Urinary bladder (tissue), 4 donors: ENCODE results near the gene RAP2B. TPM values are rescaled to one million over a fixed set of nuclear protein-coding genes. Genes with fewer than 3 reads are reported as not detected.

ENCODE experiments used
- DNase-seq: peaks from one replicate; pipeline ENCODE4 v3.0.0-alpha.2; 2015; ENCODE audit errors: extremely low spot score
- H3K27ac ChIP-seq: one replicate; pipeline ENCODE4 v1.5.1; 2013; ENCODE audit warnings: low read depth, mild to moderate bottlenecking, moderate library complexity
- H3K36me3 ChIP-seq: one replicate; pipeline ENCODE4 v1.6.1; 2013; ENCODE audit warnings: mild to moderate bottlenecking, moderate library complexity; ENCODE audit not compliant: insufficient read depth
- H3K4me1 ChIP-seq: one replicate; pipeline ENCODE4 v1.6.1; 2013; ENCODE audit warnings: mild to moderate bottlenecking, moderate library complexity; ENCODE audit not compliant: insufficient read depth
- H3K4me3 ChIP-seq: one replicate; pipeline ENCODE4 v1.5.1; 2013; ENCODE audit warnings: low read depth, low read length
- WGBS: extraction: QIAGEN DNeasy Blood & Tissue Kit; methylation state at CpG from one replicate; pipeline ENCODE4 v1.1.7; 2013; 5-methylcytosine and 5-hydroxymethylcytosine counted together
- polyA plus RNA-seq: library from polyadenylated mRNA; stranded (reverse); fragments of 200-250 nt; gene quantifications from one replicate; pipeline ENCODE4 v1.2.3, GENCODE V29; 2013
- total RNA-seq: library from RNA; depleted of rRNA; stranded (reverse); fragments of >200 nt; gene quantifications from one replicate; pipeline ENCODE4 v1.2.3, GENCODE V29; 2014
- donor health status: healthy with polysubstance abuse.
- donor health status: healthy.

The RAP2B gene
- total and polyA plus RNA-seq, 2 donors, result 6.1 to 20.1 TPM

- no peak for DNase-seq
- Histone ChIP-seq H3K36me3 (no peaks in the 10 kb centered on the region), H3K4me3 (peak overlapping the region; percentile 37), H3K27ac (no peak overlapping the region), H3K4me1 (no peaks in the 10 kb centered on the region)
These were observed 3.2 kb downstream of the RAP2B start for GRCh38 chr3:153165261-153165681.

- 46% methylated on average over 3 of the region's 3 CpGs for WGBS
- Histone ChIP-seq H3K27ac (no peak overlapping the region), H3K4me1 (no peaks in the 10 kb centered on the region), H3K36me3 (no peaks in the 10 kb centered on the region), H3K4me3 (peak overlapping the region; percentile 28)
- no peak for DNase-seq
These were observed 4.2 kb downstream of the RAP2B start for GRCh38 chr3:153166206-153166605.

GRCh38 chr3:153166796-153167195 lies 4.8 kb downstream of the RAP2B start:
- Histone ChIP-seq H3K4me1 (no peaks in the 10 kb centered on the region), H3K4me3 (no peak overlapping the region), H3K36me3 (no peaks in the 10 kb centered on the region), H3K27ac (no peak overlapping the region)
- no peak for DNase-seq
- WGBS, result 57% methylated on average over 2 of the region's 2 CpGs

- WGBS, result 85% methylated on average over 2 of the region's 2 CpGs
- H3K4me1 ChIP-seq, result no peaks in the 10 kb centered on the region
- no peak overlapping the region for H3K4me3 ChIP-seq
- no peaks in the 10 kb centered on the region for H3K36me3 ChIP-seq
- H3K27ac ChIP-seq, result no peak overlapping the region
- no peak for DNase-seq
These were observed 7.9 kb downstream of the RAP2B start for GRCh38 chr3:153169793-153170383.

GRCh38 chr3:153171256-153171655 lies 9.2 kb downstream of the RAP2B start:
- no peak for DNase-seq
- Histone ChIP-seq H3K36me3 (no peaks in the 10 kb centered on the region), H3K4me1 (no peaks in the 10 kb centered on the region), H3K27ac (no peak overlapping the region), H3K4me3 (no peak overlapping the region)
- WGBS, result 56% methylated on average over 2 of the region's 2 CpGs

GRCh38 chr3:153171918-153172317 lies 9.9 kb downstream of the RAP2B start:
- no peak for DNase-seq
- H3K27ac ChIP-seq, result no peak overlapping the region
- H3K4me3 ChIP-seq, result no peak overlapping the region
- no peaks in the 10 kb centered on the region for H3K36me3 ChIP-seq
- H3K4me1 ChIP-seq, result no peaks in the 10 kb centered on the region
- WGBS, result 88% methylated on average over 4 of the region's 4 CpGs

GRCh38 chr3:153172796-153173757 lies 11.1 kb downstream of the RAP2B start:
- no peaks in the 10 kb centered on the region for H3K36me3 ChIP-seq
- no peak overlapping the region for H3K27ac ChIP-seq
- no peak overlapping the region for H3K4me3 ChIP-seq
- H3K4me1 ChIP-seq, result no peaks in the 10 kb centered on the region
- no peak for DNase-seq
- 87% methylated on average over 19 of the region's 19 CpGs for WGBS

GRCh38 chr3:153173758-153174516 lies 11.9 kb downstream of the RAP2B start:
- Histone ChIP-seq H3K36me3 (no peaks in the 10 kb centered on the region), H3K27ac (no peak overlapping the region), H3K4me3 (no peak overlapping the region), H3K4me1 (no peaks in the 10 kb centered on the region)
- 75% methylated on average over 6 of the region's 6 CpGs for WGBS
- no peak for DNase-seq

- Histone ChIP-seq H3K4me1 (no peaks in the 10 kb centered on the region), H3K36me3 (no peaks in the 10 kb centered on the region), H3K27ac (no peak overlapping the region), H3K4me3 (no peak overlapping the region)
- WGBS, result 99% methylated on average over 3 of the region's 3 CpGs
- DNase-seq, result no peak
These were observed 14.2 kb downstream of the RAP2B start for GRCh38 chr3:153176197-153176596.

GRCh38 chr3:153180860-153181372 lies 18.9 kb downstream of the RAP2B start:
- DNase-seq, result no peak
- WGBS, result 89% methylated on average over 1 of the region's 1 CpG
- Histone ChIP-seq H3K36me3 (no peaks in the 10 kb centered on the region), H3K4me1 (no peaks in the 10 kb centered on the region), H3K27ac (no peak overlapping the region), H3K4me3 (no peak overlapping the region)

GRCh38 chr3:153182501-153183293 lies 20.7 kb downstream of the RAP2B start:
- H3K4me1 ChIP-seq, result no peaks in the 10 kb centered on the region
- H3K27ac ChIP-seq, result no peak overlapping the region
- no peak overlapping the region for H3K4me3 ChIP-seq
- no peak for DNase-seq
- H3K36me3 ChIP-seq, result no peaks in the 10 kb centered on the region
- 90% methylated on average over 6 of the region's 6 CpGs for WGBS

- no peaks in the 10 kb centered on the region for H3K36me3 ChIP-seq
- WGBS, result 62% methylated on average over 2 of the region's 2 CpGs
- H3K4me3 ChIP-seq, result no peak overlapping the region
- DNase-seq, result no peak
- no peaks in the 10 kb centered on the region for H3K4me1 ChIP-seq
- H3K27ac ChIP-seq, result no peak overlapping the region
These were observed 28.9 kb downstream of the RAP2B start for GRCh38 chr3:153190923-153191322.

GRCh38 chr3:153192327-153192726 lies 30.3 kb downstream of the RAP2B start:
- H3K36me3 ChIP-seq, result no peaks in the 10 kb centered on the region
- no peak overlapping the region for H3K4me3 ChIP-seq
- no peak overlapping the region for H3K27ac ChIP-seq
- no peak for DNase-seq
- no peaks in the 10 kb centered on the region for H3K4me1 ChIP-seq
